Breast epithelium (tissue), 3 donors: ENCODE measurements around the gene GLE1.

Source experiments
- CTCF ChIP-seq, 3 donors: fragments of 450-650 bp; IDR thresholded peaks; one replicate each; pipeline ENCODE4 v1.5.1; 2016 to 2017; ENCODE audit warnings: antibody characterized with exemption in 3 of 3, mild to moderate bottlenecking in 3 of 3, moderate library complexity in 3 of 3
- POLR2A ChIP-seq: fragments of 450-650 bp; IDR thresholded peaks from one replicate; pipeline ENCODE4 v1.6.1; 2016; ENCODE audit warnings: antibody characterized with exemption, mild to moderate bottlenecking, moderate library complexity
- POLR2AphosphoS5 ChIP-seq, 3 donors: sonication (generic); formaldehyde crosslinking; IDR thresholded peaks; one replicate each; pipeline ENCODE4 v1.6.1; 2017; ENCODE audit warnings: antibody characterized with exemption in 3 of 3

- TF ChIP-seq CTCF (IDR thresholded peaks at IDR 0.05) (peak in 2 of 3 donors; percentile 18 to 29), POLR2A (peak; percentile 82), POLR2AphosphoS5 (IDR thresholded peaks at IDR 0.05) (peak; percentile 87 to 97 (median 95))
Measured at GRCh38 chr9:128552153-128552743, 47.7 kb downstream of the GLE1 start, which contains the start of gene SPTAN1.
